Dermis lymphatic vessel endothelial cell (primary cell): ENCODE results near the gene KLHDC8A. TPM values are rescaled to one million over a fixed set of nuclear protein-coding genes. Genes with fewer than 3 reads are reported as not detected.

ENCODE experiments used
- total RNA-seq: library from RNA; depleted of rRNA; stranded (reverse); fragments of >200 nt; gene quantifications from 2 replicates; pipeline ENCODE4 v1.2.1, GENCODE V29; 2014

KLHDC8A gene, protein sequence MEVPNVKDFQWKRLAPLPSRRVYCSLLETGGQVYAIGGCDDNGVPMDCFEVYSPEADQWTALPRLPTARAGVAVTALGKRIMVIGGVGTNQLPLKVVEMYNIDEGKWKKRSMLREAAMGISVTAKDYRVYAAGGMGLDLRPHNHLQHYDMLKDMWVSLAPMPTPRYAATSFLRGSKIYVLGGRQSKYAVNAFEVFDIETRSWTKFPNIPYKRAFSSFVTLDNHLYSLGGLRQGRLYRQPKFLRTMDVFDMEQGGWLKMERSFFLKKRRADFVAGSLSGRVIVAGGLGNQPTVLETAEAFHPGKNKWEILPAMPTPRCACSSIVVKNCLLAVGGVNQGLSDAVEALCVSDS
- total RNA-seq = not detected in 2 replicates

GRCh38 chr1:205356440-205357139, at the start of gene KLHDC8A:
TSS of gene KLHDC8A (minus strand) at chr1:205356922. CDS start at chr1:205343604, 13,318 bp downstream.

GRCh38 chr1:205321162-205321958, 35.4 kb downstream of the KLHDC8A start, which contains the start of gene NUAK2:
TSS of gene NUAK2 (minus strand) at chr1:205321745. CDS start at chr1:205321628, 117 bp downstream.

Other genes starting within 250 kb of the KLHDC8A start
- gene RBBP5, start 234.9 kb downstream of the KLHDC8A start, total RNA-seq = 15.2 and 21.1 TPM in 2 replicates
- 12.6 and 14.4 TPM in 2 replicates for gene DSTYK, start 145.2 kb downstream of the KLHDC8A start, total RNA-seq
- 0.33 and 0.43 TPM in 2 replicates for gene TMCC2, start 129.0 kb downstream of the KLHDC8A start, total RNA-seq
- gene NUAK2, start 35.2 kb downstream of the KLHDC8A start, total RNA-seq = 1.5 and 3.4 TPM in 2 replicates
- not detected in 2 replicates for gene LEMD1, start 65.1 kb upstream of the KLHDC8A start, total RNA-seq
- gene BLACAT1, start 99.1 kb upstream of the KLHDC8A start, total RNA-seq = not detected in 2 replicates
- 0.11 and 0.26 TPM in 2 replicates for gene CDK18, start 147.7 kb upstream of the KLHDC8A start, total RNA-seq